GM21619 (cell line): Measurements from ENCODE around the gene POLR2J.
"Not testable (repeated sequence)": the region's sequence is repeated elsewhere in the genome, so short reads cannot be mapped to it uniquely, and the experiment has no call there.

Source experiments
- ATAC-seq: cut with Tn5 transposase; IDR thresholded peaks from one replicate; pipeline ENCODE4 v1.9.1; 2021; ENCODE audit not compliant: unreplicated experiment

The POLR2J gene

DNA sequence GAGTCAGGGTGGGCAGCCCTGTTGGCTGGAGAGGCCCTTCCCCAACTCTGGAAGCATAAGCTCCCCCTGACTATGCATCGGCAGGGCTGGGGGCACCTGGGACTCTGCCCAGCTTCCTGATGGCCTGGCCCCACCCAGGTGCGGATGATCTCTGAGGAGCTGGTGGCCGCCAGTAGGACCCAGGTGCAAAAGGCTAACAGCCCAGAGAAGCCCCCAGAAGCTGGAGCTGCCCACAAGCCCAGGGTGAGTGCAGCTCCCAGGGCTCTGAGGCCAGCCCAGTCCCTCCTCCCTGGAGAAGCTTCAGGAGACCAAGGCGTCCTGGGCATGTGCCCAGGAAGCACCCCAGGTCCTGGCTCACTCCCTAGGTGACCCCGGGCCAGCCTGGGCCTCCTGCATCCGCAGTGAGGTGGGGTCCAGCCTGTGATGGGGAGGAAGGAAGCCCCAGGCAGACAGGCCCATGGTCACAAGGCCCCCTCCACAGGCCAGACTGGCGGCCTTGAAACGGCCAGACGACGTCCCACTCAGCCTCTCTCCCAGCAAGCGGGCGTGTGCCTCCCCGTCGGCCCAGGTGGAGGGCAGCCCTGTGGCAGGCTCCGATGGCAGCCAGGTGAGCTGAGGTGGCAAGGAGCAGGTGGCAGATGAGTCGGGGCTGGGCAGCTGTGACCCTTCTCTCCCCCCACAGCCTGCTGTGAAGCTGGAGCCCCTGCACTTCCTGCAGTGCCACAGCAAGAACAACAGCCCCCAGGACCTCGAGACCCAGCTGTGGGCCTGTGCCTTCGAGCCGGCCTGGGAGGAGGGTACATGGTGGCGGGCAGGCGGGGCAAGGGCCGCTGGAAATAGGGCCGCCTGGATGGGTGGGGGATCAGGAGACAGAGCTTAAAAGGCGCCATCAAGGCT lies 10.9 kb downstream of the POLR2J start:
- no peak for ATAC-seq

DNA sequence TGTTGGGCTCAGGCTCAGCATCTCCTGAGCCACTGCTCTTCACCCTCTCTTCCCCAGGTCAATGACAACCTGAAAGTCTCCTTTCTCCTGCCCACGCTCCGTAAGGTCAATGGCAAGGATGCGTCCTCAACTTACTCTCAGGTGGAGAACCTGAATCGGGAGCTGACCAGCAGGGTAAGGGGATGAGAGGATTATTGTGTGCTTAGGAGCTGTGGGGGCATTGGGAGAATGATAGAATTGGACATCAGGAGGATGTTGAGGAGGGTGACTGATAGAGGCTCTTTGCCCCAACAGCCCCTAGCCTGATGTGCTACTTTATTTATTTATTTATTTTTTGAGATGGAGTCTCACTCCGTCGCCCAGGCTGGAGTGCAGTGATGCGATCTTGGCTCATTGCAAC lies 12.6 kb downstream of the POLR2J start:
- no peak for ATAC-seq

DNA sequence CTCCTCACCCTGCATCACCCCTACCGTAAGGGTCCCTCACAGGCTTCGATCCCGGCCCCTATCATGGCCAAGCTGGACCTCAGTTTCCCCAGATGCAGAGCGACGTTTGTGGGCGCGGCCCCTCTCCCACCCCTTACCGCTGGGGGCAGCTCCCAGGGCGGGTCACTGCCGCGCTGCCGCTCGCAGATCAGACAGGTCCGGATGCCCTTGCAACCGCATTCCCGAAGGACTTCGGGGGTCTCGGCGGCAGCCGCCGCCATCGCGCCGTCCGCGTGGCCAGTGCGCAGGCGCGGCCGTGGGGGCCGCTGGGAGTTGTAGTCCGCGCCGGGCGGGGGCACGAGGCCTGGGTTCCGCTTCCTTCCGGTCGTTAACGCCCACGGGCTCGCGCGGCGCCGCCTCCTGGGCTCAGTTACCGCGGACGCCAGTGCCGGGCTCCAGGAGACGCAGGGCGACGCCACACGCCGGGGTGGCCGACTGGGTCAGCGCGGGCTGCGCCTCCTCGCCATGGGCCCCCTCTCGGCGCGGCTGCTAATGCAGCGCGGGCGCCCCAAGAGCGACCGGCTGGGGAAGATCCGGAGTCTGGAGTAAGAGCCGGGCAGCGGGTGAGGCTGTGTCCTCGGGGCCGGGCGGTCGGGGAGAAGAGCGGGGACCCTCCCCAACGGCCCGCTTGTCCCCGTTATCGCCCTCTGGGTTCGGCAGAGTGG lies 14.0 kb downstream of the POLR2J start, which contains the start of the genes ALKBH4 and LRWD1:
ALKBH4 (minus strand) TSS at position 287 of the 704 bp plus-strand sequence; CDS start at position 260, 27 bp downstream.
LRWD1 (plus strand) TSS at position 408 of the 704 bp plus-strand sequence; CDS start at position 505, 97 bp downstream.
- peak; percentile 86 for ATAC-seq

DNA sequence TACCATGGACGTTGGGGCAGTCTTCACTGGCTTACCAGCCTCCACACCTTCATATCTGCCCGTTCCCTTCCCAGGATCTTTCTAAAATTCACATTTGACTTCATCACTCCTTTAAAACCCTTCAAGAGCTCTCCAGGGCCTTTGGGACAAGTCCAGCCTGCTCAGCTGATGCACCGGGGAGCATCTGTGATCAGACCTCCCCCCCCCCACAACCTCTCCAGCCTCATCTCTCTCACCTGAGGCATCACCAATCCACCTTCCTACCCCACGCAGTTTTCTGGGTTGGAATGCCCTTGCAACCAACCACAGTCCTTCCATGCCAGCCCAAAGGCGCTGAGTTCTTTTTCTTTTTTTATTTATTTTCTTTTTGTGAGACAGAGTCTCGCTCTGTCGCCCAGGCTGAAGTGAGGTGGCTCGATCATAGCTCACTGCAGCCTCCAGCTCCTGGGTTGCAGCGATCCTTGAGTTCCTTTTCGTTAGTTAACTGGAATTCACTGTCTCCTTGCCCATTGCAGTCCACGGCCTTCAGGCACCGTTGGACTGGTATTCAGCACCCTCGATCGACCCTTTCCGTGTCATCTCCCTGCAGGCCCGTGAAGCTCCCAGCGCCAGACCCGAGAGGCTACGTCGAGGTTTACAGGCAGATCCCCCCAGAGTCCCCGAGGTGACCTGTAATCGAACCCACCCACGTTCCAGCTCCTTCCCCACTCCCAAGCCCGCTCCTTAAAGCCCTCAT lies 14.7 kb downstream of the POLR2J start:
- peak; percentile 2 for ATAC-seq

DNA sequence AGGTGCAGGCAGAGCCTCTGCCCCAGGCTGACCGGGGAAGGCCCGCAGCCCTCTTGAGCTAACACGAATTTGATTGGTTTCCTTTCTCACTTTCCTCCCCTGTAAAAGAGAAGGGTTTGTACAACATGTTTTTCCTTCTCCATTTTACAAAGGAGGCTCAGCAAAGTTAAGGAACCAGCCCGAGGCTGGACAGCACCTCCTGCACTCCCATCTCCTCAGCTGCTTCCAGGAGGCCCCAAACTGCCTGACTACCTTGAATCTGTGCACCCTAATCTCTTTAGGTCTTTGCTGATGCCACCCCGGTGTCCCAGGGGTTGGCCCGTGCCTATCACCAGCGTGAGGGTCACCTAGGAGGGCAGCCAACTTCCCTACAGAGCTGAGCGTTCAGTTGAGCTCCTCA lies 18.3 kb downstream of the POLR2J start:
- ATAC-seq = no peak

DNA sequence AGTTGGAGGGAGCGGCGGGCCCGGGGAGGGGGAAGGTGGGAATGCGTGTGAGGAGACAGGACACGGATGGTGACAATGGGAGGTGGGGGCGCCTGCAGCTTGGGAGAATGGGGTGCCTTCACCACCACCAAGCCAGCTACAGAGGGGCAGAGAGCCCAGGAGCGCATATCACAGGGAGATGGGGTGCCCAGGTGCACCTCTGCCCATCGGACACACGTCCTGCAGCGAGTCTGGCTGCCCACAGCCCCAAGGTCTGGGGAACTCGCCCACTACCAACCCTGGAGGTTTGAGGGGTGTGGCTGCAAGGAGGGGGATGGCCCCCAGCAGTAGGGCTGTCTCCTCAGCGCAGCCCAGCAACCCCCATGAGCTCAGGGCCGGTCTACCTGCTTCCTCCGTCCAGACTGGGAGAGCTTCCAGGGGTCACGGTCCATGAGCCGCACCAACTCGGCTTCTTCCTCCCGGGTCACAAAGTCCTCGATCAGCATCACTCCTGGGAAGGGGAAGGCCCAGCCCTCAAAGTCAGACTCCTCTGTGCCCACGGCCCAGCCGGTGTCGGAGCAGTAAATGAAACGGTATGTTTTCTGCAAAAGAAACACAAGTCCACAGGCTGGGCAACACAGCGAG lies 19.4 kb downstream of the POLR2J start:
- no peak for ATAC-seq

DNA sequence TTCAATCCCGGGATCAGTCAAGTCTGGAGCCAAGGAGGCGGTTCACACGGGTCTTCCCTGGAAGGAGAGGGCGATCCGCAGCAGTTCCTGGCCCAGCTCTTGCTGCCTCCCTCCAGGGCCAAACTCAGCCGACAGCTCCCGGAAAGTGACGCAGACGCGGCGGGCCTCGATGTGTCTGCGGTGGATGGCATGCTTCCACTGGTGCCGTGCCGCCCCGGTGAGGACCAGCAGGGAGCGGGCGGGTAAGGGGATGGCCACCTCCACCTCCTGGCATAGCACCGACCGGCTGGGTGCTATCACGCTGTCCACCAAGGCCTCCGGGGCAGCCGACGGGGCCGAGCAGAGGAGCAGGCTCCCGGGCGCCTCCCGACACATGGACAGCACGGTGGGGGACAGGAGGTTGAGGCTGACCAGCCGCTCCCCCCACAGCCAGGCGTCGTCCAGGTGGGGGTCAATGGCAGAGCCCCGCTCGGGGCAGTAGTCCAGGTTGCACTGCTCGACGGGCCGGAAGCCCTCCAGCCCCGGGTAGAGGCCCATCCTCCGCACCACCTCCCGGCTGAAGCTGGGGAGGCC lies 21.3 kb downstream of the POLR2J start:
- ATAC-seq = no peak

DNA sequence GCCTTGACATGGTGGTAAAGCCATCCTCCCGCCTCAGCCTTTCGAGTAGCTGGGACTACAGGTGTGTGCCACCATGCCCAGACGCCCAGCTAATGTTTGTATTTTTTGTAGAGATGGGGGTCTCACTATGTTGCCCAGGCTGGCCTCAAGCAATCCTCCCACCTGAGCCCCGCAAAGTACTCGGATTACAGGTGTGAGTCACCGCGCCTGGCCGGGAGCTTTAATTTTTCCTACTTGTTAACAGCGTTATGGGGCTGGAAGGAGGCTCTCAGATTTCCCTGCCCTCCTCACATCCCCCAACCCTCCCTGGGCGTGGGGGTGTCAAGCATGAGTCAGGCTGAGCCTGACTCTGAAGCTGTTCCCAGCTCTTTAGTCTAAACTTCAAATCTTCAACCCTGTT lies 22.4 kb downstream of the POLR2J start:
- no peak for ATAC-seq

DNA sequence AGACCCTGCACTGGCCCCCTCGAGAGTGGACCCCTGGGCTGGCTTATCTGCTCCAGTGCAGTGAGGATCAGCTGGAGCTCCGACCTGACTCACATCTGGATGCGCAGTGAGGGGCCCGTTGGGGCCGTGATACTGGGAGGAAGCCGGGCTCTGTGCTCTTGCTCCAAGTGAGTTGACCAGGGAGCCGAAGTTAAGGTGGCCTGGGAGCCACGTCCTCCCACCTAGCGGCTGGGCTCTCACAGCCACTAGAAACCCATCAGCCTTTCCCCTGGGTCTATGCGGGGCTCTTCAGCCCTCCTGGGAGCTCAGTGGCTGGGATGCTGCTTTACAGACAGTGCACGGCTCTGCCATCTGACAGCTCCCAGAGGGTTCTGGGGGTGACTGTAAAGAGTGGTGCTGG lies 23.1 kb downstream of the POLR2J start:
- ATAC-seq = no peak

DNA sequence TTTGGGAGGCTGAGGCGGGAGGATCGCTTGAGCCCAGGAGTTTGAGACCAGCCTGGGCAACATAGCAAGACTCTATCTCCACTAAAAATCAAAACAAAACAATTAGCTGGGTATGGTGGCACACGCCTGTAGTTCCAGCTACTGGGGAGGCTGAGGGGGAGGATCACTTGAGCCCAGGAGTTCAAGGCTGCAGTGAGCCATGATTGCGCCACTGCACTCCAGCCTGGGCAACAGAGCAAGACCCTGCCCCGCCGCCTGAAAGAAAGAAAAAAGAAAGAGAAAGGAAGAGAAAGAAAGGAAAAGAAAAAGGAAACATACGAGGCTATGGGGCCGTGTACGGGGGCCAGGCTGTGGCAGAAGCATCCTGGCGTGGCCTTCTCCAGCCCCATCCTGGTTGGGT lies 23.8 kb downstream of the POLR2J start:
- ATAC-seq = not testable (repeated sequence)

DNA sequence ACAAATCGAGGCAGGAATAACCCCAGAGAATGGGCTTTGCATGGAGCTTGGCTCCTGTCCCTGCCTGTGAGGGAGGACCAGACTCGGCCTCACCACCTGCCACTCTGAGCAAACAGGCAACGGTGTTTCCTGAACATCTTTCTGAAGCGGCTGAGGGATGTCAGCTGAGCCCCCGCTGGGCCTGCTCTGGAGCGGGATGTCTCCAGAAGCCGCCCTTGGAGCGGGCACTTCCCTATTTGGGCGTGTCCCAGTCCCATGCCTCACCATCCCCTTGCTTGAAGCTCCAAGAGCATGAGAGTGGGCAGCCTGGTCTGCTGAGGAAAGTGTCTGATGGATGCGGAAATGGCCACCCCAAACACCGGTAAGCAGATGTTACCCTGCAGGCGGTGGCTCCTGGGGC lies 24.3 kb downstream of the POLR2J start:
- no peak for ATAC-seq

DNA sequence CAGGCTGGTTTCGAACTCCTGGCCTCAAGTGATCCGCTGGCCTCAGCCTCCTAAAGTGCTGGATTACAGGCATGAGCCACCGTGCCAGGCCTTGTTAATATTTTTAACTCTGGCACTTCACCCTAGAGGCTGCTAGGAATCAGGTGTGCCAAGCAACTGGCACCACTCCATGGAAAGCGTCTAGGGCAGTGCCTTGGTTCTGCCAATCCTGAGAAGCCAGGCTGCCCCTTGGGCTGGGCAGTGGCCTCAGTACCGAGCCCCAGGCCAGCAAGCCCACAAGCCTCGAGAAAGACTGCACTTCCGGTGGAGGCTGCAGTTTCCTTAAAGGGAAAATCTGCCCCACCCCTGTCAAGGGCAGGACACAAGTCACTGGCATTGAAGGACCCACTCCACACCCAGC lies 25.4 kb downstream of the POLR2J start:
- no peak for ATAC-seq

DNA sequence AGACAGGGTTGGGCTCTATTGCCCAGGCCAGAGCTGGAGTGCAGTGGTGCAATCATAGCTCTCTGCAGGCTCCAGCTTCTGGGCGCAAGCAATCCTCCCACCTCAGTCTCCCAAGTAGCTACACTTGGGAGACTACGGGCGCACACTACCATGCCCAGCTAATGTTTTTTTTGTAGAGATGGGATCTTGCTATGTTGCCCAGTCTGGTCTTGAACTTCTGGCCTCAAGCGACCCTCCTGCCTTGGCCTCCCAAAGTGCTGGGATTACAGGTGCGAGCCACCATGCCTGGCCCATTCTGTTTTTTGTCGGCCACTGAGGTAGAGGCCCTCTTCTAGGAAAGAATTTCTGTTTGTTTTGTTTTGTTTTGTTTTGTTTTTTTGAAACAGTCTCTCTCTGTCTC lies 26.3 kb downstream of the POLR2J start:
- no peak for ATAC-seq

DNA sequence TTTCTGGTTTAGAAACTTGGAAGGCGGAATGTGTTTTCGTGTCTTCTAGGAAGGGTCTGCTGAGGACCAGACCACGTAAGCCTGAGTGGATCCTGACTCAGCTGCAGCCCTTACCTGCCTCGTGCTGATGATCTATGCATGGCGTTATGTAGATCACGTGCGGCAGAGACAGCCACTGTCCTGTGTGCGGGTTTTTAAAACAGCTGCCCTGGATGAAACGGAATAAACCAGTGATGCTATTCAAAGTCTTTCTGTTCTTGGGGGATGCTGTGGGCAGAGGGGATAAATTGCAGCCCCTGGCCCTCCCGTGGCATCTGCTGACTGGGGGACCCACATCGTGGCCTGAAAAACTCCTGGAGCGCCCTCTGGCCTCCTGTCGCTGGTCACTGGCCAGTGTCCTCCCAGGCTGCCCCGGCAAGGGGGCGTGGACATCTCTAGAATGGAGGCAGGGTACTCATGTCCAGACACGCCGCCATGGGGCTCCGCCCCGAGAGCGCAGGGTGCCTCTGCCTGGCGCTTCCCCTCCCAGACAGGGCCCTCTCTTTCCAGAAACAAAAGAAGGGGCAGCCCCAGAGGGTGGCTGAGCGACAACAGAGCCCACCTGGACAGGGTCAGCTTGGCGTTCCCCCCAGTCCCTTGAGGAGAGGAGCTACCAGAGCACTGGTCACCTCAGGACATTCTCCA lies 27.2 kb downstream of the POLR2J start:
- ATAC-seq = no peak

DNA sequence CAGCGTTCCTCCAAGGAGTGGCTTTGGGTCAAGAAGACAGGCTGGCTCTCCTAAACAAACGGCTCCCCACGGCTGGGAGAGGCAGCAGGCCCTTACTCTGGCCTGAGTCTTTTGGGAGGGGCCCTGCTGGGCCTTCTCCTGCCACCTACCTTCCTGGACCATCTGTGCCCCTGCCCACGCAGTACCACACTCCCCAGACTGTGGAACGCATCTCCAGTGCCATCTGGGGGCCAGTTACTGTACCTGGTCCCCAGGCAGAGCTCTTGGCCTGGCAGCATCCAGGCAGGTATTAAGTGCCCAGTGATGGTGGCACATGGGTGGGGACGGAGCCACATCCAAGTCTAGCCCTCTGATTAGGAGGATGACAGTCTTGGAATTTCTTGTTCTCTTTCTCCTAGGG lies 28.5 kb downstream of the POLR2J start:
- no peak for ATAC-seq

DNA sequence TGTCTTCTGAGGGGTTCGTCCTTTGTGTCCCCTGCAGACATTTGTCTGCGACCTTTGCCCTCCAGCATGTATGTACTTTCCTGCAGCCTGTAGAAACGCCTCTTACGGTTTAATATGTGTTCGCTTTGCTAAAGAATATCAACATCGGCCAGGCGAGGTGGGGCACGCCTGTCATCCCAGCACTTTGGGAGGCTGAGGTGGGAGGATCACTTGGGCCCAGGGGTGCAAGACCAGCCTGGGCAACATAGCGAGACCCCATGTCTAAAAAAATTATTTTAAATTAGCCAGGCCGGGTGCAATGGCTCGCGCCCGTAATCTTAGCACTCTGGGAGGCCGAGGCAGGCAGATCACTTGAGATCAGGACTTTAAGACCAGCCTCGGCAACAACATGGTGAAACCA lies 29.6 kb downstream of the POLR2J start:
- no peak for ATAC-seq

DNA sequence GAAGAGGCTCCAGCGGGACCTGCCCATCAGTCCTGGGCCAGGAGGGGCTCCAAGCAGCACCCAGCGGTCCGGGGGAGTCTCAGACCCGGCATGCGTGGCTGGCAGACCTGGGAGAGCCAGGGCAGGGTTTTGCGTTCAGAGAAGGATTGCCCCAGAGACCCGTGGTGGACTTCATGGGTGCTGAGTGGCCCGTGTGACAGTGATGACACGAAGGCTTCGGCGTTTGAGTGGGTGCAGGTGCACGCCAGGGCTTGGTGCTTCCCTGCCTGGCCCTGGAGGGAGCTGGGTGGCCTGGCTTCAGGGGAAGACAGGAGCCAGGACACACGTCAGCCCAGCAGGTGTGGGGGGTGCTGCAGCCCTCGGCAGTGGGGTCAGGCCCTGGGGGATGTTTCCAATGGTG lies 31.4 kb downstream of the POLR2J start:
- ATAC-seq = no peak

DNA sequence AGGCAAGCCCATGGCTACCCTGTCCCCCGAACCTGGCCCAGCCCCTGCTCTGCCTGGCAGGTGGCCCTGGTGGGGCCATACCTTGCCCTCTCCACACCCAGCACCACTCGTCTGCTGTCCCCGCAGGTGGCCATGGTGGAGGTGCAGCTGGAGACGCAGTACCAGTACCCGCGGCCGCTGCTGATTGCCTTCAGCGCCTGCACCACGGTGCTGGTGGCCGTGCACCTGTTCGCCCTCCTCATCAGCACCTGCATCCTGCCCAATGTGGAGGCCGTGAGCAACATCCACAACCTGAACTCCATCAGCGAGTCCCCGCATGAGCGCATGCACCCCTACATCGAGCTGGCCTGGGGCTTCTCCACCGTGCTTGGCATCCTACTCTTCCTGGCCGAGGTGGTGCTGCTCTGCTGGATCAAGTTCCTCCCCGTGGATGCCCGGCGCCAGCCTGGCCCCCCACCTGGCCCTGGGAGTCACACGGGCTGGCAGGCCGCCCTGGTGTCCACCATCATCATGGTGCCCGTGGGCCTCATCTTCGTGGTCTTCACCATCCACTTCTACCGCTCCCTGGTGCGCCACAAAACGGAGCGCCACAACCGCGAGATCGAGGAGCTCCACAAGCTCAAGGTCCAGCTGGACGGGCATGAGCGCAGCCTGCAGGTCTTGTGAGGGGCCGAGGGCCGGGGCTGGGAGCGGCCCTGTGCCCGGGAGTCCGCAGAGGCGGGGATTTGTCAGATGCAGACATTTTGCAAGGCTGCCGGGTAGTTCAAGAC lies 32.1 kb downstream of the POLR2J start:
- ATAC-seq = no peak

DNA sequence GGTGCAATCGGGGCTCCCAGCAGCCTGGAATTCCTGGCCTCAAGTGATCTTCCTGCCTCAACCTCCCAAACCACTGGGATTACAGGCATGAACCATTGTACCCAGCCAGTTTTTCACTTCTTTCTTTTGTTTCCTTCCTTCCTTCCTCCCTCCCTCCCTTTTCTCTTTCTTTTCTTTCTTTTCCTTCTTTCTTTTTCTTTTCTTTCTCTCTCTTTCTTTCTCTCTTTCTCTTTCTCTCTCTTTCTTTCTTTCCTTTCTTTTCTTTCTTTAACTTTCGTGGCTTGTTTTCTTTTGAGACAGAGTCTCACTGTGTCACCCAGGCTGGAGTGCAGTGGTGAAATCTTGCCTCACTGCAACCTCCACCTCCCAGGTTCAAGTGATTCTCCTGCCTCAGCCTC lies 33.0 kb downstream of the POLR2J start:
- ATAC-seq = no peak
